Measurements from ENCODE around the gene SIVA1.

DNA sequence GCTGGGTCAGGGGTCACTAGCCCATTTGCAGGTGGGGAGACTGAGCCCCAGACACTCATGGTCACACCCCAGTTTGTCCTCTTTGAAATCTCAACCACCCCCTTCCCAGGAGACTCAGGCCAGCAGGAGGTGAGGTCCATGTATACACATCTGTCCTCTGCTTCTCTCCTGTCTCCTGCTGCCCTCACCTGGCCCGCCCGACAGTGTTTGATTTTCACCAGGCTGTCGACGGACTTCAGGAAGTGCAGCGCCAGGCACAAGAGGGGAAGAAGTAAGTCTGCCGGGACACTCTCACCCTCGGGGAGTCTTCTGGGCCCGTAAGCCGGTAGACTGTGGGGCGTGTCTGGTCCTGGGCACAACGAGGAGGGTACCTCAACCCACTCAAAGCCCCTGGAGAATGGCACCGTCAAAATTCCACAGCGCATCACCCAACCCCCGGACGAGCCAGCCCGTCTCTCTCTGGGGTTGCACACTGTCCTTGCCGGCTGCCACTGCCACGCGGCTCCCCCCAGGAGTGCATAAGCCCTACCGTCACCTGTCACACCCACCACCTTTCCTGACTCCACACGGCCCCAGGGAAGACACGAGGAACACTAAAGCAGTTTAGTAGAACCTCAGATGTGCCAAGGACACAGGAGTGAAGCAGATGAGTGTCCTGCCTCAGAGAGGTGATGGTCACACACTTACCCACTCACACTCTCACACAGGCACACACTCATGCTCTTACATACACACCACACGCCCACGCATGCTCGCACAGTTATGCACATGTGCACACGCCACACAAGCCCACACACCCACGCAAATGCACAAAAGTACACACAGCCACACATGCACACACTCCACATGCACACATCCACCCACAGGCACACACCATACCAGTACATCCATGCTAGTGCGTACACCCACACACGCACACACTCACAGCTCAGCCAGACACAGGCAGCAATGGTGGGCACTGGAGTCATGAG is 13.1 kb upstream of the SIVA1 start:
- TF ChIP-seq, protein P1, sequence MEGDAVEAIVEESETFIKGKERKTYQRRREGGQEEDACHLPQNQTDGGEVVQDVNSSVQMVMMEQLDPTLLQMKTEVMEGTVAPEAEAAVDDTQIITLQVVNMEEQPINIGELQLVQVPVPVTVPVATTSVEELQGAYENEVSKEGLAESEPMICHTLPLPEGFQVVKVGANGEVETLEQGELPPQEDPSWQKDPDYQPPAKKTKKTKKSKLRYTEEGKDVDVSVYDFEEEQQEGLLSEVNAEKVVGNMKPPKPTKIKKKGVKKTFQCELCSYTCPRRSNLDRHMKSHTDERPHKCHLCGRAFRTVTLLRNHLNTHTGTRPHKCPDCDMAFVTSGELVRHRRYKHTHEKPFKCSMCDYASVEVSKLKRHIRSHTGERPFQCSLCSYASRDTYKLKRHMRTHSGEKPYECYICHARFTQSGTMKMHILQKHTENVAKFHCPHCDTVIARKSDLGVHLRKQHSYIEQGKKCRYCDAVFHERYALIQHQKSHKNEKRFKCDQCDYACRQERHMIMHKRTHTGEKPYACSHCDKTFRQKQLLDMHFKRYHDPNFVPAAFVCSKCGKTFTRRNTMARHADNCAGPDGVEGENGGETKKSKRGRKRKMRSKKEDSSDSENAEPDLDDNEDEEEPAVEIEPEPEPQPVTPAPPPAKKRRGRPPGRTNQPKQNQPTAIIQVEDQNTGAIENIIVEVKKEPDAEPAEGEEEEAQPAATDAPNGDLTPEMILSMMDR (IDR thresholded peaks at IDR 0.05) = no peak
- TF ChIP-seq, protein P2, sequence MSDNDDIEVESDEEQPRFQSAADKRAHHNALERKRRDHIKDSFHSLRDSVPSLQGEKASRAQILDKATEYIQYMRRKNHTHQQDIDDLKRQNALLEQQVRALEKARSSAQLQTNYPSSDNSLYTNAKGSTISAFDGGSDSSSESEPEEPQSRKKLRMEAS (CRISPR knock-in tag; IDR thresholded peaks at IDR 0.05) = no peak
